Activated CD8-positive, alpha-beta memory T cell treated with anti-CD3 and anti-CD28 coated beads for 1 hour (primary cell): ENCODE data around the gene PRR33.

Source experiments
- DNase-seq, 2 donors: peaks; one replicate each; pipeline ENCODE4 v3.0.0-alpha.2; 2020; ENCODE audit warnings: low read depth in 1 of 2; ENCODE audit errors: extremely low read depth in 1 of 2

PRR33 gene

GRCh38 chr11:1928470-1928890 is 36.8 kb upstream of the PRR33 start:
- no peak for DNase-seq

- DNase-seq = no peak
Observed at GRCh38 chr11:1927848-1928469, 36.3 kb upstream of the PRR33 start.

GRCh38 chr11:1927026-1927847 is 35.5 kb upstream of the PRR33 start:
- no peak for DNase-seq

GRCh38 chr11:1926156-1927025 is 34.7 kb upstream of the PRR33 start:
- no peak for DNase-seq

GRCh38 chr11:1925373-1926155 is 33.9 kb upstream of the PRR33 start:
- DNase-seq = no peak

GRCh38 chr11:1924646-1925372 is 33.1 kb upstream of the PRR33 start:
- DNase-seq = no peak

- no peak for DNase-seq
Observed at GRCh38 chr11:1924181-1924580, 32.5 kb upstream of the PRR33 start.

GRCh38 chr11:1923201-1923956 is 31.7 kb upstream of the PRR33 start:
- no peak for DNase-seq

- no peak for DNase-seq
Observed at GRCh38 chr11:1922481-1923081, 30.9 kb upstream of the PRR33 start.

- DNase-seq = no peak
Observed at GRCh38 chr11:1921574-1922141, 30.0 kb upstream of the PRR33 start.

GRCh38 chr11:1920909-1921573 is 29.3 kb upstream of the PRR33 start:
- no peak for DNase-seq

- no peak for DNase-seq
Observed at GRCh38 chr11:1920128-1920908, 28.6 kb upstream of the PRR33 start.

GRCh38 chr11:1919391-1920127 is 27.9 kb upstream of the PRR33 start, which contains the start of gene TNNT3:
Gene TNNT3 (plus strand): TSS chr11:1919703. CDS start chr11:1922875, 3,172 bp downstream.
- no peak for DNase-seq

- DNase-seq = no peak
Observed at GRCh38 chr11:1918436-1919315, 27.0 kb upstream of the PRR33 start.
